Activated naive CD4-positive, alpha-beta T cell treated with anti-CD3 and anti-CD28 coated beads, Interleukin-2, amount 50 U/mL, for 24 hours (primary cell): ENCODE data around the gene ERN1.
A peak's percentile ranks its signal among the peaks of the same experiment; 100 is the strongest.
"Not testable (repeated sequence)": the region's sequence is repeated elsewhere in the genome, so short reads cannot be mapped to it uniquely, and the experiment has no call there.

Experiments
- H3K27ac Mint-ChIP-seq: one replicate; pipeline ENCODE4 v1.8.0; 2021; ENCODE audit warnings: mild to moderate bottlenecking, mixed read lengths
- H3K27me3 Mint-ChIP-seq: one replicate; pipeline ENCODE4 v1.8.0; 2021; ENCODE audit warnings: mixed read lengths
- H3K36me3 Mint-ChIP-seq: one replicate; pipeline ENCODE4 v1.8.0; 2021; ENCODE audit warnings: mixed read lengths
- H3K4me1 Mint-ChIP-seq: one replicate; pipeline ENCODE4 v1.8.0; 2021; ENCODE audit warnings: mixed read lengths
- H3K4me3 Mint-ChIP-seq: one replicate; pipeline ENCODE4 v1.8.0; 2021; ENCODE audit warnings: mild to moderate bottlenecking, mixed read lengths
- H3K9me3 Mint-ChIP-seq: one replicate; pipeline ENCODE4 v1.8.0; 2021; ENCODE audit warnings: mixed read lengths

The ERN1 gene

DNA sequence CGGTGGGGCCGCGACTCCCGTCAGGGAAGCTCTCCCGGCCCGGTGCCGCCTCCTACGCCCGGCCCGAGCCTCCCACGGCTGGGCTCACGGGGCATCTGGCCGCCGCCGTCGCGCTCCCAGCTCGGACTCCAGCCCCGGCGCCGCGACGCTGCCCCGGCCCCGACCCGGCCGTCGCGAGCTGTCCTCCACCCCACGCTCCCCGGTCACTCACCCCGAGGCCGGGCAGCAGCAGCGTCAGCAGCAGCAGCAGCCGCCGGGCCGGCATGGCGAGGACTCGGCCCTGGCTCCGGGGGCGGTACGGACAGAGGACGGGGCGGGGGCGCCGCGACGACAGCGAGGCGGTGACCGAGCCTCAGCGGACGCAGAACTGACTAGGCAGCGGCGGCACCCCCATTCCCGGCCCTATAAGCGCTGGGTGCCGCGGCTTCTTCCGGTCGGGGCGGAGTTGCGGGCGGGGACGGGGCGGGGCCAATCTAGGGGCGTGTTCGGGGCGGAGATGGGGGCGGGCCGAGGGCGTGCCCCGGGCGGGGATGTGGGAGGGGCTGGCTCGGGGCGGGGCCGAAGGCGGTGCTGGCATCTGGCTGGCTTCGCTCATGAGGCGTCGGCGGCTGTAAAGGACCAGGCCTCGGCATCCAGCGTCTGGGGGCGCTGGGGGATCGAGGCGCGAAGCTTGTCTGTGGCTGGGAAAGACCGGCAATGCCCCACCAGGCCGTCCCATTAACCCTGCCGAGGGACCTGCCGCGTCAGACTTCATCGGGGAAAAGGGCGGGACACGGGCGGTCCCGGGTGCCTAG is at the start of gene ERN1:
ERN1 (minus strand) TSS at position 380 of the 794 bp plus-strand sequence; CDS start at position 265, 115 bp downstream.
- Mint-ChIP-seq H3K27ac (peak within 1 kb of the TSS; percentile 91), H3K27me3 (no peaks in the 10 kb centered on the region), H3K4me3 (peak within 1 kb of the TSS; percentile 96), H3K4me1 (peaks cover 46% of the 10 kb centered on the region), H3K9me3 (no peaks in the 10 kb centered on the region), H3K36me3 (no peaks in the 10 kb centered on the region)

DNA sequence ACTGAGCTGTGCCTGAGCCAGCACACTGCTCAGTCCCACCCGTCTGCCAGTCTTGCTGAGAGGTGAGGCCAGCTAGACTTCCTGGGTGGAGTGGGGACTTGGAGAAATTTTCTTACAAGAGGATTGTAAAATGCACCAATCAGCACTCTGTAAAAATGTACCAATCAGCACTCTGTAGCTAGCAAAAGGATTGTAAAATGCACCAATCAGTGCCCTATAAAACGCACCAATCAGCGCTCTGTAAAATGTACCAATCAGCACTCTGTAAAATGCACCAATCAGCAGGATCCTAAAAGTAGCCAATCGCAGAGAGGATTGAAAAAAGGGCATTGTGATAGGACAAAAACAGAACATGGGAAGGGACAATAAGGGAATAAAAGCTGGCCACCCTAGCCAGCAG is 49.1 kb upstream of the ERN1 start:
- H3K4me3 Mint-ChIP-seq, H3K27ac Mint-ChIP-seq, H3K27me3 Mint-ChIP-seq, H3K9me3 Mint-ChIP-seq, H3K4me1 Mint-ChIP-seq: not testable (repeated sequence)
- peaks cover 15% of the 10 kb centered on the region for H3K36me3 Mint-ChIP-seq

DNA sequence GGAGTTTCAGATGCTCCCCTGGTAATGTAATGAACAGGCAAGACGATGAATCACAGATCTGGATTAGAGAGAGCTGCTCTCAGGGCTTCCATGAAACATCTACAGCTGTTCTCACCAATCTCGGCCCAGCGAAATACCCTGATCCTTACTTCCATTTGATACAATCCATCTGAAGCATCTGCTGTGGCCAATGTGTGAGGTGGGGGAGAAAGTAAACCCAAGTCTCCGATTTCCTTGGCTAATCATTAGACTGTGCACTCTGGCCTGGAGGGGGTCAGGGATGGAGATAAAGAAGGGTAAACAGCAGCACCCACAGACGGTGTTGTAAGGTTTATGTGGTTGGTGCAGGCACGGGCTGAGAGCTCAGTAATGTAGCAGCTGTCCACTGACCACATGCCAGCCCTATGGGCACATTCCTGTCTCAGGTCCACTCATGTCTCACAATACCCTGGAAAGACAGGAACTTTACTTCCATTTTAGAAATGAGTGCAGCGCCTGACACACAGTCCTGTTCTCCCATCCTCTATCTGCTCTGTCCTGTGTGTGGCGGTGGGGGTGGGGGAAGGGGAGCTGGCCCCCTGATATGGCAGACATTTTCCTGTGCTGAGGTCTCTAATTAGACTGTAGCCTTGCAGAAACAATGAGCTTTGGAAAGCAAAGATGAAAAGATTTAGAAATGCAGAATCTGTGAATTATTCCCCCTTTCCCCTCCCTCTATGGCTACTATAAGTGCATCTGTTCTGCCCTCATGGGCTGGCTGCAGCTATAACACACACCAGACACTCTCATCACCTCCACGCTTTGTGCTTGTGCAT is 48.3 kb upstream of the ERN1 start:
- Mint-ChIP-seq H3K4me3 (no peak overlapping the region), H3K36me3 (peaks cover 15% of the 10 kb centered on the region), H3K4me1 (no peaks in the 10 kb centered on the region), H3K27me3 (no peaks in the 10 kb centered on the region), H3K27ac (no peak overlapping the region), H3K9me3 (no peaks in the 10 kb centered on the region)

DNA sequence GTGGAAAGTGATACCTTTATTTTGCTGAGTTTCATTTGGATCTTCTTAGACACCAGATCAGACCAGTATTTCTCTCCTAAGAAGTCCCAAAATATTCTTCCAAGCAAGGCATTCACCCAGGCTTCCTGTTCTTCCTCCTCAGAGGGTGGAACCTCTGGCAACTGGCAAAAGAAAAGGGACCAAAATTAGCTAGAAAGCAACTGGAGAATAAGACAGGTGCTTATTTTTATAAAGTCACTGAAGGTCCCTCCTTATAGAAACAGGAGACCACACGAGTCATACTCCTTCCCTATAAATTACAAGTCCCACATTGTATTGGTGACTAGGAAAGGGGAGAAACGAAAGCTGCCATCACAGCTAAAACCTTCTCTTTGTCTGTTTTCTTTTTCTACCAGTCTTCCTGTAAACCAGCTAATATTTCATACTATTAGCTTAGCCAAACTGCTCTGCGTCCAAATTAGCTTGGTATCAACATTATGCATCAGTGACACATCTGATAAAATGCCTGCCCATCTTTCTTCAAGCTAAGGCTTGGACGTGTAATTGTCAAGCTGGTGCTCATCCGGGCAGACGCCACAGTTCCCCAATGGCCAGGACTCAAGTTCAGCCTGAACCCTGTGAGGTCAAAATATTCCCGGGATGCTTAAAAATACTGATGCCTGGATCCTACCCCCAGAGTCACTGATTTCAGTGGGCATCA is 47.5 kb upstream of the ERN1 start:
- Mint-ChIP-seq H3K36me3 (peaks cover 17% of the 10 kb centered on the region), H3K4me3 (no peak overlapping the region), H3K27me3 (no peaks in the 10 kb centered on the region), H3K27ac (no peak overlapping the region), H3K9me3 (no peaks in the 10 kb centered on the region), H3K4me1 (no peaks in the 10 kb centered on the region)

DNA sequence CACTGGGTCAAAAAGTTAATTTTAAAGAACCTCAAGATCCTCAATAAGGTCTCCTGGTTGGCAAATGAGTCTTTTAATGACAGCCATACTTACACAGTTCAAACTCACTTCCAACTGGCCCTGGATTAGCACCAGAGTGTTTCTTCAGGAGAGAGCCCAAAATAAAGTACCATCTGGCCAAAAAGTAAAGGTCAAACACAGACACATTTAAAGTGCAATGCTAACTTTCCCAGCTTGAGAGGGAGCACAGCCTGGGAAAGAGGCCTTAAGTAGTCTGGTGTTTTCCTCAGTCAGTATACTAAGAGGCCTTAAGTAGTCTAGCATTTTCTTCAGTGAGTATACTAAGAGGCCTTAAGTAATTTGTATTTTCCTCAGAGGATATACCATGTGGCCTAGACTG is 46.6 kb upstream of the ERN1 start:
- no peaks in the 10 kb centered on the region for H3K9me3 Mint-ChIP-seq
- H3K27ac Mint-ChIP-seq: no peak overlapping the region
- H3K27me3 Mint-ChIP-seq: no peaks in the 10 kb centered on the region

DNA sequence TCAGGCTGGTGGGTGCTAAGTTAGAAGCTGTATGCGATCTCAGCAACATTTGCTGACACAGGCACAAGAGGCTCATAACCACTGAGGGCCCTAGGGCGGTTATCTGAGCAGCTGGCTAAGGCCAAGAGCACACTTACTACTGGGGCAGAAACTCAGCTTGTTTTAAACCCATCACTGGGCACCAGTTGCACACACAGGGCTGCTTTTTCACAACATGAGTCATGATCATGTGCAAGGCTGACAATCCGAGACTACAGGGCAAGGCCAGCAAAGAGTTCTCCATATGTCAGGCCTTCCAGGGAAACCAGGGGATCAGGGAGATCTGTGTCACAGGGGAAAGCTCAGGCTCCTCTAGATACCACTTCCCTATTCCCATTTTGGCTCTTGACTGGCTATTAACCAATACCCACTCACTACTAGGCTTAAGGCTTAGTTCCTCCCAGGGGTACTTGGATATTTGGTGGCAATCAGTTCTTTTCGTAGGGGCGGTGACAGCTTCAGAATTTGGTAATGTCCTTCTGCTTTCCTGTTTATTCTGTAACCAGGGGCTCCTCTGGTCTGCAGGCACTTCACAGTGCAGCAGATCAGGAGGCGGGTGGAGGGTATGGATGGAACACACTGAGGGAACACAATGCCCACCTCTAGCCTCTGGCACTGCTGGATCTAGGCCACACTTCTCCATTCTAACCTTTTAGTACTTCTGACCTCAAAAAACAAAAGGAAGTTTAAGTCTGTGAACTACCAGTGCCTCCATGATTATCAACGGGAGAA is 44.9 kb upstream of the ERN1 start:
- Mint-ChIP-seq H3K27ac (no peak overlapping the region), H3K4me3 (no peak overlapping the region), H3K36me3 (peaks cover 20% of the 10 kb centered on the region), H3K27me3 (no peaks in the 10 kb centered on the region), H3K4me1 (no peaks in the 10 kb centered on the region), H3K9me3 (no peaks in the 10 kb centered on the region)

More for the DNA sequence above, 46.6 kb upstream of the ERN1 start:
- Mint-ChIP-seq H3K36me3 (peaks cover 18% of the 10 kb centered on the region), H3K4me3 (no peak overlapping the region), H3K4me1 (no peaks in the 10 kb centered on the region)

DNA sequence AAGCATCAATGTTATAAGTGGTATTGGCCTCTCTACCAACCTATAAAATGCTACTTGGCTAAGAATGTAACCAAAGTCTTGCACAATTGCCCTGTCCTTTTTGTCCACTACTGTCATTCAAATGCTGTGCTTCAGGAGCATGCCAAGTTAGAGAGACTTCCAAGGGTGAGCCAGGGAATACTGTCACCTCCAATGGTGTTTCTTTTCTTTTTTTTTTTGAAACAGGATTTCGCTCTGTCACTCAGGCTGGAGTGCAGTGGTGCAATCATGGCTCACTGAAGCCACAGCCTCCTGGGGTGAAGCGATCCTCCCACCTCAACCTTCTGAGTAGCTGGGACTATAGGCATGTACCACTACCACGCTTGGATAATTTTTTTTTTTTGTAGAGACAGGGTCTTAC is 43.7 kb upstream of the ERN1 start:
- no peak overlapping the region for H3K4me3 Mint-ChIP-seq
- H3K36me3 Mint-ChIP-seq: peaks cover 16% of the 10 kb centered on the region
- no peaks in the 10 kb centered on the region for H3K4me1 Mint-ChIP-seq
- no peaks in the 10 kb centered on the region for H3K9me3 Mint-ChIP-seq
- H3K27me3 Mint-ChIP-seq: no peaks in the 10 kb centered on the region
- no peak overlapping the region for H3K27ac Mint-ChIP-seq

DNA sequence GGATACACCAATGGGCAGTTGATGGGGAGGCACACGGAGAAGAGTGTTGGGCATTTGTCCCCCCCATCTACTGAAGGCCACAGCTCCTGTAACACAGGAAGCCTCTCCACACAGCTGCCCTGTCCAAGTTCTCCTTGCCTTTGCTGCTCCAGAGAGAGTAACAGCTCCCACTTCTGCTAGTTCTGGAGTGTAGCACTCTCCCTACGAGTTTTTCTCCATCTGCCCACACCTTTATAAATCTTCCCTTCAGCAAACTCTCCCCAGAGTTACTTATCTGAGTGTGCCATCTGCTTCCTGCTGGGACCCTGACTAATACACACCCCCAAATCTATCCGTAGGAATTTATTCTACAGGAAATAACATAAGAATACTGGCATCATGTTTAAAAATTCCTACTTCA is 42.6 kb upstream of the ERN1 start:
- Mint-ChIP-seq H3K4me1 (no peaks in the 10 kb centered on the region), H3K27ac (no peak overlapping the region), H3K36me3 (peaks cover 13% of the 10 kb centered on the region), H3K27me3 (no peaks in the 10 kb centered on the region), H3K4me3 (no peak overlapping the region), H3K9me3 (no peaks in the 10 kb centered on the region)

DNA sequence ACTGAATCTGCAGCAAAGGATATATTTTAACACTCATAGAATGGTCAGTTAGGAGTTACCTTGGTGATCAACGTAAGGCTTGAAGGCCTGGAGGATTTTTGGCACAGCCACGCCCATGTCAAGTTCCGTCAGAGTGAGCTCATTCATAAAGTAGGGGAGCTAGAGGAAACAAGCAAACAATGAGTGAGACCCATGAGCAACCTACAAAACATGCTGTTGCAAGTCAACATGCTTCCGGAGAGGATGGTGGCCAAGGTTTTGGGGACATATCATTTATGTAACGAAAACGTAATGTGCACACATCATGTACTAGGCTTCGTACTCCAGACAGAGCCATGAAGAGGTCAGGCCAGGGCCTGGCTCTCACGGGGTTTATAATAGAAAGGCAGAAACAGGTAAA is 41.1 kb upstream of the ERN1 start:
- H3K4me1 Mint-ChIP-seq: no peaks in the 10 kb centered on the region
- H3K4me3 Mint-ChIP-seq: no peak overlapping the region
- no peaks in the 10 kb centered on the region for H3K9me3 Mint-ChIP-seq
- H3K27me3 Mint-ChIP-seq: no peaks in the 10 kb centered on the region
- peaks cover 18% of the 10 kb centered on the region for H3K36me3 Mint-ChIP-seq
- H3K27ac Mint-ChIP-seq: no peak overlapping the region

DNA sequence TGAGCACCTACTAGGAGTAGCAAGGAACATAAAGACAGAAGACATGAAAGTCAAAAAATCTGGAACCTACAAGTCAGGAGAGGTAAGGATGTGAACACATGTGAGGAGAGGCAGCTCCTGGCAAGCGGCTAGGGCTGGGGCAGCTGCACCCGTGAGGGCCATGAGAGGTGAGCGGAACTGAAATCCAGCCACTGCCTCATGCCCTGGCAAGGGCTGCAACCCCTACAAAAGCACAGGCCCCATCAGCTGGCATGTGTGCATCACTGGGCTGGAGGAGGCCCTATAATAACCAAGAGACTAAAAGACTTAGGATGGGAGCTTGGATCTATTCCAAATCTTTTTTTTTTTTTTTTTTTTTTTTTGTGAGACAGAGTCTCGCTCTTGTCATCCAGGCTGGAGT is 40.3 kb upstream of the ERN1 start:
- Mint-ChIP-seq H3K4me1 (no peaks in the 10 kb centered on the region), H3K27me3 (no peaks in the 10 kb centered on the region), H3K9me3 (no peaks in the 10 kb centered on the region), H3K36me3 (peaks cover 18% of the 10 kb centered on the region), H3K4me3 (no peak overlapping the region), H3K27ac (no peak overlapping the region)

DNA sequence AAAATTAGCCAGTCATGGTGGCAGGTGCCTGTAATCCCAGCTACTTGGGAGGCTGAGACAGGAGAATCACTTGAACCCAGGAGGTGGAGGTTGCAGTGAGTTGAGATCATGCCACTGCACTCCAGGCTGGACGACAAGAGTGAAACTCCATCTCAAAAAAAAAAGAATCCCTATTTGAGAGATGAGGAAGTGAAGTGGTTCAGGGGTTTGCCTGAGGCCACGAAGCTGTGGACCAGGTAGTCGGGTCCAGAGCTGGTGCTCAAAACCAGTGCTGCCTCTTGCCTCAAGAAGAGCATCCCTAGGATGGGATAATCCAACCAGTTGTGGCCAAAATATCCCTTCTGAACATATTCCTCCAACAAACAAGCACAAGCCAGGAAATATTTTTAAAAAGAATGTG is 37.7 kb upstream of the ERN1 start:
- not testable (repeated sequence) for H3K27ac Mint-ChIP-seq, H3K27me3 Mint-ChIP-seq

DNA sequence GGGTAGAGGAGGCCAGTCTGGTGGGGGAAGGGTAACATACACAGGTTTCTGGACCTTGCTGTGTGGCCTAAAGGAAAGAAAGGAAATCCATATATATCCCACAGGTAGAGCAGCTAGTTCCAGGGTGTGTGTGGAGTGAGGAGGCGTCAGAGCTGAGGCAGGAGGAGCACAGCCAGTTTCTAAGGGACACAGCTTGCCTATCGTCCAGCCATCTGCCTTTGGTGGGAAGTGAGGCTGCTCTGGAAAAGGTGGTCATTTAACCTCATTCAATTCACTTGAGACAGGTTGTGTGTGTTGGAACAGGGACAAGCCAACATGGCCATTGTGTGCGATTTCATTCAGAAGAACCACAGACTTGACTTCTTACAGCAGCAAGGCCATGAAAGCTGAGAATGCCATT is 36.9 kb upstream of the ERN1 start:
- no peak overlapping the region for H3K4me3 Mint-ChIP-seq
- no peaks in the 10 kb centered on the region for H3K27me3 Mint-ChIP-seq
- H3K36me3 Mint-ChIP-seq: peaks cover 15% of the 10 kb centered on the region
- H3K9me3 Mint-ChIP-seq: no peaks in the 10 kb centered on the region
- H3K4me1 Mint-ChIP-seq: no peaks in the 10 kb centered on the region
- no peak overlapping the region for H3K27ac Mint-ChIP-seq

More for the DNA sequence above, 37.7 kb upstream of the ERN1 start:
- peaks cover 17% of the 10 kb centered on the region for H3K36me3 Mint-ChIP-seq
- not testable (repeated sequence) for H3K4me3 Mint-ChIP-seq, H3K4me1 Mint-ChIP-seq, H3K9me3 Mint-ChIP-seq

DNA sequence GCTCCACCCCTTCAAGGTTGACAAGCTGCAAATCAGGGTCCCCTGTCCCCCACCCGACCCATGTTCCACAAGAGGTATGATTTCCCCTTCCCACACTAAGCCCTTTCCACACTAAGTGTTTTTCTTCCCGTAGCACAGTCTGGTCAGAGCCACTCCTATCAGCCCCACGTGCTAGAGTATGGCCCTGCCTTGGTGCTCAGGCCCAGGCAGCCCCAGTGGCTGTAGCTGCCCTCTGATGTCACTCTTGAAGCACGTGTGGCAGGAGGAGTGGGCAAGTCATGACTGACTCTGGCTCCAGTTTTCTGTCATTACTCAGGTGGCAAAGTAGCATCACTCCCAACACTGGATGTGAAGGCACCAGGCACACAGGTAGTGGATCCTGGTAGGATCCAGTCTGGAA is 35.4 kb upstream of the ERN1 start:
- no peak overlapping the region for H3K27ac Mint-ChIP-seq
- H3K9me3 Mint-ChIP-seq: no peaks in the 10 kb centered on the region
- H3K4me3 Mint-ChIP-seq: no peak overlapping the region
- no peaks in the 10 kb centered on the region for H3K27me3 Mint-ChIP-seq
- peaks cover 11% of the 10 kb centered on the region for H3K36me3 Mint-ChIP-seq
- H3K4me1 Mint-ChIP-seq: no peaks in the 10 kb centered on the region

DNA sequence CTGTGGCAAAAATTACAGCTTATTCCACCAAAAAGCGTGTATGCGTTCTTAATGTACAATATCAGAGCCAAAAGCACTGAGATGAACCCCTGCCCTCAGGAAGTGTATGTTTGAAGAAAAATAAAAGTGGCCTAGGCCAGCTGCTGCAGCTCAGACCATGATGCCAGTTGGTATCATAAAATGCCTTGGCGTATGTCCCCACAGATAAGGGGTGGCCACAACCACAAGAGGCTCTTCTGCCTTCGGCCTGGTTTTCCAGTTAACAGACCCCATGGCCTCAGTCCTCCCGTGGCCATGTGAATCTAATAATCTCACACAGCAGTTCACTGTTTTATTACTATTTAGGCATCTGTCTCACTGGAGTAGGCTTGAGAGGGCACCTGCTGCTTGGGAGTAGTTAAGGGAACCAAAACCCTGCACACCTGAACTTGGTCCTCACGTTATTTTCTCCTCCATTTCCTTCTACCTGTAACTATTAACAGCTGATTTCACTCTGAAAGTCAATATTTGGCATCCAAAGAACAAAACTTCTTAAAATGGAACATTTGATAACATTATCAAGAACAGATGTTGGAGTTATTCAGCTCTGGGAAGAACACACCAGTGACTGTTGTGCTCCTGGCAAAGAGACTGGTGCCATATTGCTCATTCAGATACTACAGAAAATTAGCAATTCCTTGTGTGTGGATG is 34.8 kb upstream of the ERN1 start:
- Mint-ChIP-seq H3K4me1 (no peaks in the 10 kb centered on the region), H3K36me3 (peaks cover 5% of the 10 kb centered on the region), H3K4me3 (no peak overlapping the region), H3K27me3 (no peaks in the 10 kb centered on the region), H3K27ac (no peak overlapping the region), H3K9me3 (no peaks in the 10 kb centered on the region)

DNA sequence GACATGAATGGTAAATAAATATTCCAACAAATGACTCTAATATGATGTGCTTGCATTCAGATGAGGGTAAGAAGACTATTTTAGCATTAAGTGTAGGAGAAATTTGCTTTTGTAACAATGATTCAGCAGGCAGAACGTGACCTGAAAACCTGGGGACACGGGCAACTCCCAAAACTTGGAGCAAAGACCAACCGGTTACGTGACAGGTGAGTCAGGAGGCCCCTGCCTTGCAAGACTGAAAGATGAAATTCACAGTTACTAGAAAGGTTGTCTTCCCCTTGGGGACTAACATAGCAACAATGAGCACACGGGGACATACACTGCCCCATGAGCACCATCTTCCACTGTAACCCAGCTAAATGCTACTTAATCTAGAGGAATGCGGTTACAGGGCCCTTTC is 33.5 kb upstream of the ERN1 start:
- H3K27me3 Mint-ChIP-seq: no peaks in the 10 kb centered on the region
- H3K4me1 Mint-ChIP-seq: no peaks in the 10 kb centered on the region
- peaks cover 4% of the 10 kb centered on the region for H3K36me3 Mint-ChIP-seq
- no peaks in the 10 kb centered on the region for H3K9me3 Mint-ChIP-seq
- no peak overlapping the region for H3K4me3 Mint-ChIP-seq
- H3K27ac Mint-ChIP-seq: no peak overlapping the region
